ENCODE results near the gene TNFRSF9.
"Not testable (repeated sequence)": the region's sequence is repeated elsewhere in the genome, so short reads cannot be mapped to it uniquely, and the experiment has no call there.

Gene TNFRSF9

DNA sequence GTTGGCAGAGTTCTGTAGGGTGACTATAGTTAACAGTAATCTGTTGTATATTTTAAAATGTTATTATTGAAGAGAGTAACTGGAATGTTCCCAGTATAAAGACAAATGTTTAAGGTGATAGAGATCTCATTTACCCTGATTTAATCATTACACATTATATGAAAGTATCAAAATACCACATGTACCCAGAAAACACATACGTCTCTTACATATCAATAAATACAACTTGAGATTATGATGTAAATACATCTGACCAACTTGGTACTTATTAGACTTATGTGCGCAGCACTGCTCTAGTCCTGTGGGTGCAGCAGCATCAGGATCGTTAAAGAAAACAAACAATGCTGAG is 20.2 kb upstream of the TNFRSF9 start:
- no peak for DNase-seq

DNA sequence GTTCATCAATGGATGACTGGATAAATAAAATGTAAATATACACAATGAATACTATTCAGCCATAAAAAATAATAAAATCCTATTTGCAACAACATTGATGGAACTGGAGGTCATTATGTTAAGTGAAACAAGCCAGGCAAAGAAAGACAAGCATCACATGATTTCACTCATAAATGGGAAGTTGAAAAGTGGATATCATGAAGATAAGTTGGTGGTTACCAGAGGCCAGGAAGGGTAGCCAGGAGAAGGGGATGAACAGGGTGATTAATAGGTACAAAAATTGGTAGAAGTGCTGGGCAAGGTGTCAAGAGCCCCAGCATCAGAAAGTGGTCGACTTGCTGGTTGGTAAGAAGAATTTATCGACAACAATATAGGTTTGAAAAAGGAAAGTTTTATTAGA is 19.5 kb upstream of the TNFRSF9 start:
- DNase-seq: no peak

DNA sequence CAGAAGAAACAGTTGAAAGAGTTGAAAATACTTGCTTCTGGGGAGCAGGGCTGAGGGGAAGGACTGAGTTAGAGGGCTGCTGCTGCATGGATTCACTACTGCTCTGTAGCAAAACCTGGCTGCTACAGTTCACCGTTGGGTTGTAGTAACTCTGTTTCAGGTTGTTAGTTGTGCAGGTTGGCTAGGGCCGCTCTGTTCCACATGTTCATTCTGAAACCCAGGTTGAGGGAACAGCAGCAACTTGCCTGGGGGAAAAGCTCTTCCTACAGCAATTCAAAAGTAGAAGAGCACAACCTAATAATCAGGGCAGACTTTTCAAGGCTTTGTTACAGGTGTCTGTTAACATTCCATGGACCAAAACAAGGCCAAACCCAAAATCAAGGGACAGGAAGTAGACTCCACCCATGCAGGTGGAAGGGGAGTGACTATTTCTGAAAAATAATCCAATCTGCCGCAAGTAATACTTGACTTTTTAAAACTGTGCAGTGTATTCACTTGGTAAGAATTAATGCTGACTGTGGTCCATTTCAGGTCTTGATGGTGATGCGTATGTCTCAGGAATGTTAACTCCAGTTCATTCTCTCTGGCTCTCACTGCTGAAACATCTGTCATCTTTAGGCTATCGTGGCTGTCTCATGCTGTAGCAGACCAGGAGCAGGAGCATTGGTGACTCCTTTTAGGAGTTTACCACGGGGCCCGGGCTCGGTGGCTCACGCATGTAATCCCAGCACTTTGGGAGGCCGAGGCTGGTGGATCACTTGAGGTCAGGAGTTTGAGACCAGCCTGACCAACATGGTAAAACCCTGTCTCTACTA is 15.8 kb upstream of the TNFRSF9 start:
- no peak for DNase-seq

DNA sequence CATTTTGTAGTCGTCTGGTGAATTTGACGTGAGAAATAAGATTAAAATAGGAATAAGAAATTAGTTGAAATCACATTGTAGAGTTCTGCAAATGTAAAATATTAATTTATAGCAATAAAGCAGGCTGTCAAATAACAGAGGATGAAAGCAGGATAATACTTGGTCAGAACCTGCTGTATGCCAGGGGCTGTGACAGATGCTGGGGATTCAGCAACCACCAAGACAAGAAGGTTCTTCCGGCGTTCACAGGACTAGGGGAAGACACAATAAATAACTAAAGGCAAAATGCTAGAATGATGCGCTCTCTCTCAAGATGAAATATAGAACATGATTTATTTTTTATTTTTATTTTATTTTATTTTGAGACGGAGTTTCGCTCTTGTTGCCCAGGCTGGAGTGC is 14.0 kb upstream of the TNFRSF9 start:
- no peak for DNase-seq

DNA sequence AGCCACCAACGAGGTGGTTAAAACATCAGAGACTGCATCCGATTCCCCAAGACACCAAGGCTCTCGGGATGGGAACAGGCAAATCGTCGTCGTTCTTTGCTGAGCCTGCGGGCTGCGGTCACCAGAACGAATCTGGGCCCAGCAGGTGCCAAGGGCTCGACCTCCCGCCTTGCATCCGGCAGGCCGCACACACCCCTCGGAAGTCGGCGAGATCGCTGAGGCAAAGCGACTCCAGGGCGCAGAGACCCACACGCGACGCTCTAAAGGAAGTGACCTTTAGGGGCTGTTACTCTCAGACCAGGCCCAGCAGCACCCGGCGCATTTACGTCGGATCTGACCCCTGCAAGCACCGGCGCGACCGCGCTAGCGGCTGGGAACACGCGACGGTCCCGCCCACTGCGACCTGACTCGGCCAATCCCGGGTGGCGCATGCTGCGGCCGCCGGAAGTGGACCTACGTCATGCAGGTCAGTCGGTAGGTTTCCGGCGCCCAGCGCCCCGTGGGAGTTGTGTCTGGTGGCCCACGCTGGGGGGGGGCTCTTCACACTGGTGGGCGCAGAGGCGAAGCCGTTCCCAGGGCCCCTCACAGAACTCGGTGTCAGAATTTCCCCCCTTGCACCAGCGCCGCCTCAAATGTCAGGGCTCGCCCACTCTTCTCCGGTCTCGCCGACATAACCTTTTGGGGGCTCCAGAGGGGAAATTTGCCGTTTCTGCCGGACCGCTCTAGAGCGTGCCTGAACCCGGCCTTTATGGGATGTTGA is 13.4 kb upstream of the TNFRSF9 start:
- DNase-seq: peak; percentile 41 to 77 (median 60)

DNA sequence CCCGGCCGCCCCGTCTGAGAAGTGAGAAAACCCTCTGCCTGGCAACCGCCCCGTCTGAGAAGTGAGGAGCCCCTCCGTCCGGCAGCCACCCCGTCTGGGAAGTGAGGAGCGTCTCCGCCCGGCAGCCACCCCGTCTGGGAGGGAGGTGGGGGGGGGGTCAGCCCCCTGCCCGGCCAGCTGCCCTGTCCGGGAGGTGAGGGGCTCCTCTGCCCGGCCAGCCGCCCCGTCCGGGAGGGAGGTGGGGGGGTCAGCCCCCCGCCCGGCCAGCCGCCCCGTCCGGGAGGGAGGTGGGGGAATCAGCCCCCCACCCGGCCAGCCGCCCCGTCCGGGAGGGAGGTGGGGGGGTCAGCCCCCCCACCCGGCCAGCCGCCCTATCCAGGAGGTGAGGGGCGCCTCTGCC is 12.2 kb upstream of the TNFRSF9 start:
- not testable (repeated sequence) for DNase-seq

DNA sequence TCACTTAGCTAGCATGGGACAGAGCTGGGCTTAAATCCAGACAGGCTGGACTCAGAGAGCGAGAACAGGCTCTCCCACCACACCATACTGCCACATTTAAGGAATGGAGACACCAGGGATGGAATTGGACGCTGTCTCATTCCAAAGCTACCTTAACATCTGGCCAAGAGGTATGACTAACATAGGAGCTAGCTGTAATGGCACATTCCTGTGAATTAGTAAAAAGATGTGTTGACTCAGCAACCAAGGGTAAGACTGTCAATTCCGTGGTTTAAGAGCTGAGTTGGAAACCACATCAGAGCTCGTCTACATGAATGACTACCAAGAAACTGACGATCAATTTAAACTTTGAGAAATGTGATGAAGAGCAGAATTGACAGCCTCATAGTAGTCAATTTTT is 8.3 kb upstream of the TNFRSF9 start:
- peak in 3 of 6 experiments; percentile 15 to 25 (median 20) for DNase-seq

DNA sequence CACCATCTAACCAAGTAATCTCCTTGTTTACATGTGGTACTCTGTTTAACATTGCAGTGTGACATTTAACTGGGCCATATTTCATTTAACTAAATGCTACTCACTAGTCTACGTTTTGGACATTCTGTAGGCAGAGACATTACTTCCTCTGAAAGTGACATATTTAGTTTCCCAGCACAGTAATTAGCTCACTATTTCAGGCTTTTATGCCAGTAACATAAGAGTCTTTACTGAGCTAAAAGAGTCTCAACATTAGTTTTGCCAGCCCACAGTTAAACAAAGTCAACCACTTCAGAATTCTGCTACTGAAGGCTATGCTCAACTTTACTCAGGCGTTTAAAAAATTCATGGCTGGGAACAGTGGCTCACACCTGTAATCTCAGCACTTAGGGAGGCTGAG is 2.6 kb upstream of the TNFRSF9 start:
- DNase-seq: no peak

DNA sequence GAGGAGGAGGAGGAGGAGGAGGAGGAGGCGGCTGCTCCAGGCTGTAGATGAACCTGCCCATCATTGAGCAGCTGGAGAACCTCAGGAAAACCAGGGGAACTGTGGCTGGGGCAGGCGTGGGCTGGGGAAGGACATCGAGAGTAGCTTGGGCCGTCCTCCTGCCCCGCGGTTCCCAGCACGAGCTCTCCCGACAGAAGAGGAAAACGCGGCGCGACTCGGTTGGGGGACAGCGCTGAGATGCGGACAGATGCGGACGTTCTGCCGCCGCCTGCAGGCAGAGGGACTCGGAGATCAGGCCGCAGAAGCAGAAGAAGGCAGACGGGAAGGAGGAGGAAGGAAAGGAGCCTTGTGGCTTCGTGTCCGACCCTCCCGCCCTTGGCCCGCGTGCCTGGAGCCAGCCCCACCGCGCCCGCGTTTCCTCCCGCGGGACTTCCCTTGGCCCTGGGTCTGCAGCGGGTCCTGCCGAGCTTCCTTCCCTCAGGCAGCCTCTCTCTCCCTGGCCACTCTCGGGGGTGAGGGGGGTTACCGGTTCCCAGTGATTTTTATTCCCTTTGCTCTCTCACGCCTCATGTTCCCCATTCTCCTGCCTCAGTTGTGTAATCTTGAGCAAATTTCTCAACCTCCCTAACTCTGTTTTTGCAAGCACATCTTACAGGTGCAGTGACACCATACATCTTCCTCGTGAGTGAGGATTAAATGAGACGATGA is 1.7 kb upstream of the TNFRSF9 start:
- DNase-seq: peak in 2 of 6 experiments; percentile 10 to 22

DNA sequence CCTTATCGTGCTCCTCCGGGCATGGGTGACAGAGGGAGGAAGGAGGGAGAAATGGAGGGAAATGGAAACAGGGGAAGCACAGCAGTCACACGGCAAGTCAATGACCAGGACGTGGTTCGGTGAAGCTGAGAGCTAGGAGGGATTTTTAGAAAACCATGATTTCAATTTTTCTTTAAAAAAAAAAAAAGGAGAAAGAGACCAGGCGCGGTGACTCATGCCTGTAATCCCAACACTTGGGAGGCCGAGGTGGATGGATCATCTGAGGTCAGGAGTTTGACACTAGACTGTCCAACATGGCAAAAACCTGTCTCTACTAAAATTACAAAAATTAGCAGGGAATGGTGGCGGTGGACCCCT is 776 bp upstream of the TNFRSF9 start:
- no peak for DNase-seq

DNA sequence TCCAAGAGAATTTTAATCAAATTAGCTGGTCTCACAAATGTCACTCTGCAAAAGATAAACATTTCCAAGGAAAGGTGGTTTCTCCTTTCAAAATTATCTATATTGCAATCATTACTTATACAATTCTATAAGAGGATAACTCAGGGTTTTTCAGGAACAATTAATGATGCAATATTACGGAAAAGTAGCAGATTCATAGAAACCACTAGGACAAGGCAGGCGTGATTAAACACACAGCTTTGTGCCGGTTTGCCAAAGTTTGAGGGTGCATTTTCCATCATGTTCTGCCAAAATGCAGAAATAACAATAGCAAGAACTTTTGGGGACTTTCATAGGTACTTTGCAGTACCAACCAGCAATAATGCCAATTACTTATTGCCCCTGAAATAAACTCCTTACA is 605 bp downstream of the TNFRSF9 start:
- no peak for DNase-seq

DNA sequence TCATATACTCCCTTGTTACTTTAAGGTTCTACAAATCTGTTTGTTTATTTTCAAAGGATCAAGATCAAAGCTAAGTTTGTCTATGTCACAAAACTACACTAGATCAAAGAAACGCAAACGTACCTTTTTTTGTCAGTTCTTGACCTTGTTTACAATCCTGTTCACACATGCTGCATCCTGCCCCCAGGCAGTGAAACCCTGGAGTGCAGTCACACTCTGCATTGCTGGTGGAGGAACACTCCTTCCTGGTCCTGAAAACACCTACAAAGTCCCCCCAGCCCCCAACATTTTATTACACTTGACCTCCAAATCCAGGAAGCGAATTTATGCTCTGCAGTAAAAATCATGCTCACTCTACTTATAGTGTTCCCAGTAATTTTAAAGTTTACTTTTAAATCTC is 2.6 kb downstream of the TNFRSF9 start:
- DNase-seq: no peak

DNA sequence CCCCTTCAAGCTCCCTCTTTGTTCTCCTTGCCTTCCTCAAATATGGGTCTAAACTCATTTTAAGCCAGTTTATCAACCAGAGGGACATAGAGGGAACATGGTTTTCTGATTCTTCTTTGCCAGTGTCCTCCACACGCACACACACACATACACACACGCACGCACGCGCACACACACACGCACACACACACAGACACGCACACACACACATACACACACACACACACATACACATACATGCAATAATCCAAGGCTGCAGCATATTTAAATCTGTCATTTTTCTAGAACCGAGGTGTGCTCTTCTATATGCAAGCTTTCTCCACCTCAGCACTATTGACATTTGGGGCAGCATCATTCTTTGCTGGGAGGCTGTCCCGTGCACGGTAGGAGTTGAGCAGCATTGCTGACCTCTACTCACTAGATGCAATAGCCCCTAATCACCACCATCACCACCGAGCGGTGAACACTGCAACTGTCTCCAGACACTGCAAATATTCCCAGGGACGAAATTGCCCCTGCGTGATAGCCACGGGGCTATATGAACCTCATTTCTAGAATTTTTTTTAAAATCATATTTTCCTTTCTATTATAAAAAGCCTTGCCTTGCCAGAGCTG is 8.0 kb downstream of the TNFRSF9 start:
- DNase-seq: no peak

DNA sequence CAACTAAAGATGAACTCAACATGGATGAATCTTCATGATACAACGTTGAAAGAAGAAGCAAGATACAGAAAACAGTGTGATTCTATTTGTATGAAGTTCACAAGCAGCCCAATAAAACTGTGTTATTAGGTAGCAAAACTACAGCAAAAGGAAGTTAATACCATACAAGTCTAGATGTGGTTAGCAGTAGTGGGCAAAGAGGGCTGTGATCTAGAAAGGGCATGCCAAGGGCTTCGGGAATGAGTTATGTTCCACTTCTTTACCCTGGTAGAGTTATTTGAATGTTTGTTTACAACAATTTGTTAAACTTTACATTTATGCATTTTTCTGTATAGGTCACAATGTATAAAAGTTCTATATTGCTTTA is 9.2 kb downstream of the TNFRSF9 start:
- no peak for DNase-seq

DNA sequence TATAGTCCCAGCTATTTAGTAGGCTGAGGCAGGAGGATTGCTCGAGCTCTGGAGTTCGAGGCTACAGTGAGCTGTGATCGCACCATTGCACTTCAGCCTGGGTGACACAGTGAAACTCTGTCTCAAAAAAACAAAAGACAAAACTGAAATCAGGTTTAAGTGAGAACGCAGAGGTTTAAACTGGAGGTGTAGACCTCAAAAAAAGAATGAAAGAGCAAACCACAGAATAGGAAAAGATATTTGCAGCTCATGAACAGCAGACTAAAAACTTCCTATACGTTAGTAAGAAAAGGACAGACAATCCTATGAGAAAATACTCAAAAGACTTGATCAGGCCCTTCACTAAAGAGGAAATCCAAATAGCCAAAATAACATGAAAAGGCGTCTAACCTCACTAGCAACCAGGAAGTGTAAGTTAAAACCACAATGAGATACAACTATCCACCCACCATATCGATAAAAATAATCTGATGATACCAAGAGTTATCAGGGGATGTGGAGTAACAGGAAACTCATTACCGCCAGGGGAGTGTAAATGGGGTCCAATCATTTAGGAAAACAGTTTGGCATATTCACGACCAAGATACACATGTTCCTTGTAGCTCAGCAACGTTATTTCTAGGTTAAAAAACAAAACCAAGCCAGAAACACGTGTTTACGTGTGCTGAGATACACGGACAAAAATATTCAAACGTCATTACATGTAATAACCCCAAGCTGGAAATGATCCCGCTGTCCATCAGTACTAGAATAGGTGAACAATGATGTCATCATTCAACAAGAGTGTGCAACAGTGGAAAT is 9.8 kb downstream of the TNFRSF9 start:
- no peak for DNase-seq

DNA sequence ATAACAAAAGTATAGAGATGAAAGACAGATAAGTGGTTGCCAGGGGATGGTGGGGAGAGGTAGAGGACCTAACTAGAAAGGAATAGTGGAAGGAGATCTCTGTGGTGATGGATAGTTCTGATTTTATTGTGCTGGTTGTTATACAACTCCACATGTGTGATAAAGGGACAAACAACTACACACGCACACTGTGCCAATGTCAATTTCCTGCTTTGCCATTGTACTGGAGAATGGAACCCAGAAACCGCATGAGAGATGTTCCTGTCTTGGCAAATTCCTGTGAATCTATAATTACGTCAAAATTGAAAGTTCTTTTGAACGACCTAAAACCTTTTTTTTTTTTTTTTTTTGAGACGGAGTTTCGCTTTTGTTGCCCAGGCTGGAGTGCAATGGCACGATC is 11.0 kb downstream of the TNFRSF9 start:
- DNase-seq: no peak

DNA sequence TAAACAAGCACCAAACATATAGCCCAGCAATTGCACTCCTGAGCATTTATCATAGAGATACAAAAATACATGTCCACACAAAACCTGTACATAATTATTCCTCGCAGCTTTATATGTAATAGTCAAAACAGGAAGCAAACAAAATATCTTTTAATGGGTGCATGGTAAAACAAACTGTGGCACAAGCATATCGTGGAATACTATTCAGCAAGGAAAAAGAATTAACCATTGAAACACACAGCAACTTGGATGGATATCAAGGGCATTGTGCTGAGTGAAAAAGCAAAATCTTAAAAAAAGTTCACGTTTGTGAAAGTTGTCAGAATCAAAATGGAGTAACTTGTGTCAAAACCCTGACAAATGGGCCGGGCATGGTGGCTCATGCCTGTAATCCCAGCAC is 12.4 kb downstream of the TNFRSF9 start:
- DNase-seq: no peak

DNA sequence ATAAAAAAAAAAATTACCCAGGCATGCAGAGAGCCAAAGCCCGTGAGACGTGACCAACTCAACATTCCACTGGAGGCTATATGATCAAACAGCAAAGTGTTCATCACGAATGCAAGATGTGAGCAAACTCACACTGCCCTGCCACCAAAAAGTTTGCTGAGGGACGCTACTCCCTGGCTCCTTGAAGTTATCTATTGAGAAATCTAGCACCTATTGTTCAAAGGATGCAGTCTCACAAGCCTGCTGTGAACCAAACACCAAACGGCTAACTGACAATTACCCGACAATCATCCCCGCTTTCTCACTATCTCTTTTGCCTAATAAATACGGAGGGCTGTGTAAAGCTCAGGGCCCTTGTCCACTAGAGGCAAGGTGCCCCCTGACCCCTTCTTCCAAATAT is 13.6 kb downstream of the TNFRSF9 start:
- not testable (repeated sequence) for DNase-seq

DNA sequence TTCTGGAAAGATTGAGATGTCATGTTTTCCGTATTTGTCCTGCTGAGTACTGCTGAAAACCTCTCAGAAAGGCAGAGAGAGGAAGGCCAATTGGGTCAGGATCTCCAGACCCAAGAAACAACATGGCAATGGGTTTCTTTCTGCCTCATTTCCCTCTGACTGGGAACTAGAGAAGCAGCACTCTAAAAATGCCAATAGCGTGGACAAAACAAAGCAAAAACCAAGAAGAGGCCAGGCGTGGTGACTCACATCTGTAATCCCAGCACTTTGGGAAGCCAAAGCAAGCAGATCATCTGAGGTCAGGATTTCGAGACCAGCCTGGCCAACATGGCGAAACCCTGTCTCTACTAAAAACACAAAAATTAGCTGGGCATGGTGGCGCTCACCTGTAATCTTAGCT is 18.3 kb downstream of the TNFRSF9 start:
- no peak for DNase-seq

DNA sequence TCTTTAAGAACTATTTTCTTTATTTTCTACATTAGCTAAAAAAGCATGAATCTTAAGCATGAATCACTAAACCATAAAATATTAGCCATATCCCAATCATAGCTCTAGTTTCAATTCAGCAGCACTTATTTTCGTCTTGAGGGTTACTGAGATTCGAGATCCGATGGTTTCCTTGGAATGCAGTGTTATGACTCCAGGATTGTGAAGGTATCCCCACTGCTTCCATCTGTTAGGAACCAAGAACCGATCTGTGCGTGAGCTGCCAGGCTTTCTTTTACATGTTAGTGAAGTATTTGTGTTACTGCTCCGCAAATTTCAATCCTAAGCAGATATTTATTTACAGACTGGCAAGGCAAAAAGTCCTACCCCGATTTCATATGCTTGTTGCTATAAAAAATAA is 18.8 kb downstream of the TNFRSF9 start:
- no peak for DNase-seq

DNA sequence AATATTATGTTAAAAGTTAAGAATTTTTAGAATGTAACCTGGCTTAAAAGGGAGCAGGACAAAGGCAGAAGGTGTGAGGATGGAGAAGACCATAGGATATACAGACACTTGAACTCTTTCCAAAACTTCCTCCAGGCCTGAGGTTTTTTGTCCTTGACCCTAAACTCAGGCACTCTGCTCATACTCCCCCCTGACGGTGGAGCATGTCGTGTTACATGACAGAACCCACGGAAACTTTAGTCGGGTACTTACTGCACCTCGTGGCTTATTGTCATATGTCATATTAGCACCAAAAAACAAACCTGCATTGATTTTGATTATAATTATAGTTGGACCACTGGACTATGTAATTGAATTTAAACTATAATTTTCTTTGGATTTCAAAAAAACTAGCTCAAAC is 20.8 kb downstream of the TNFRSF9 start:
- no peak for DNase-seq

DNA sequence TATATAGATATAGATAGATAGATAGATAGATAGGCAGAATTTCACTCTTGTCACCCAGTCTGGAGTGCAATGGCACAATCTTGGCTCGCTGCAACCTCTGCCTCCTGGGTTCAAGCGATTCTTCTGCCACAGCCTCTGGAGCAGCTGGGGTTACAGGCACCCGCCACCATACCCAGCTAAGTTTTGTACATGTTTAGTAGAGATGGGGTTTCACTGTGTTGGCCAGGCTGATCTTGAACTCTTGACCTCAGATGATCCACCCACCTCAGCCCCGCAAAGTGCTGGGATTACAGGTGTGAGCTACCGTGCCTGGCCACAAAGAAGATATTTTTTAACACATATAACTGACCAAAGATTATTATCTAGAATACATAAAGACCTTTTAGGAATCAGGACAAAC is 22.7 kb downstream of the TNFRSF9 start:
- not testable (repeated sequence) for DNase-seq

DNA sequence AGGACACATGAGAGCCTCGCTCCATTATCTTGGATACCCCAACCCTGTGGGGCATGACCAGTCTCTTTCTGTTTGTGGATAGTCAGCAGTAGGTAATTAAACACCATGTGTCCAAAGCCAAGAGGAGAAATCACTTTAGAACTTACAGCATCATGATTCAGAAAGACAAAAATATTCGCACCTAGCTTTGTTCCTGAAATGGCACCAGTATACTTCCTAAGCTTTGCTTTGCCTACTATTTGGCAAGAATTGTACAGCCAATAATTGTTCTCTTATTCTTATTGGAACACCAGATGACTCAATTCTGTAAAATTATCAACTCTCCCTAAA is 24.2 kb downstream of the TNFRSF9 start:
- DNase-seq: no peak
